ENCODE data around the gene APOE. TPM values are rescaled to one million over a fixed set of nuclear protein-coding genes. Genes with fewer than 3 reads are reported as not detected.
"Not testable (repeated sequence)": the region's sequence is repeated elsewhere in the genome, so short reads cannot be mapped to it uniquely, and the experiment has no call there.

APOE gene
- total RNA-seq = 68.9 TPM

GRCh38 chr19:44905437-44906160 lies at the start of gene APOE:
TSS of gene APOE (plus strand) at chr19:44905796. CDS start at chr19:44906625, 829 bp downstream.
- DNase-seq = no peak

GRCh38 chr19:44856421-44857083 lies 49.0 kb upstream of the APOE start:
- DNase-seq = no peak

DNA sequence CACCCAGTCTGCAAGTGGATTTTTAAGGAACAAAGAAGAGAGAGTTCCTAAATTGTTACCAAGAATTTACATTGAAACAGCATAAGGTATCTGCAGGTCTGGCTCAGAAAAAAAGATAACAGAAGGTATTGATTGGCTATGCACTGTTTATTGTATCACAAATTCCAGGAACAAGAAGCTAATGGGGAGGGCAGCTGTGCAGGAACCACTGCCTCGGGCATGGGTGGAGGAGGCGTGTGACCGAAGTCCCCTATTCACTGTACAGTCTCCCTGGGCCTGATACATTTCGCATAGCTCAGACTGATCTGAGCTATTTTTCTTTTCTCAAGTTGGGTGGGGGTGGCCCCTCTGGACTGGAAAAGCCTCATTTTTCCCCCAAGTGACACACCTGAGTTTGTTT lies 47.8 kb upstream of the APOE start:
- no peak for DNase-seq

DNA sequence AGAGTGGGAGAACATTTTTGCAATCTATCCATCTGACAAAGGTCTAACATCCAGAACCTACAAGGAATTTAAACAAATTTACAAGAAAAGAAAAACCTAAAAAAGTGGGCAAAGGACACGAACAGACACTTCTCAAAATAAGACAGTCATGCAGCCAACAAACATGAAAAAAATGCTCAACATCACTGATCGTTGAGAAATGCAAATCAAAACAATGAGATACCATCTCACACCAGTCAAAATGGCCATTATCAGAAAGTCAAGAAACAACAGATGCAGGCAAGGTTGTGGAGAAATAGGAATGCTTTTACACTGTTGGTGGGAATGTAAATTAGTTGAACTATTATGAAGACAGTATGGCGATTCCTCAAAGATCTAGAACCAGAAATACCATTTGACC lies 44.0 kb upstream of the APOE start:
- DNase-seq = not testable (repeated sequence)

DNA sequence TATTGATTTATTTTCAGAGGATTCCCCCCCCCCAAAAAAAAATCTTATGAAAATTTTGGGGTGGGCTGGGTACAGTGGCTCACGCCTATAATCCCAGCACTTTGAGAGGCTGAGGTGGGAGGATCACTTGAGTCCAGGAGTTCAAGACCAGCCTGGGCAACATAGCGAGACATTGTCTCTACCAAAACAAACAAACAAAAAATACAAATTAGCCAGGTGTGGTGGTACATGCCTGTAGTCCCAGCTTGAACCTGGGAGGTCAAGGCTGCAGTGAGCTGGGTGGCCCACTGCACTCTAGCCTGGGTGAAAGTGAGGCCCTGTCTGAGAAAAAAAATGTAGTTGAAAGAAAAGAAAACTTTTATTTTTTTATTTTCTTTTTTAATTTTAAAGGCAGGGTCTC lies 41.6 kb upstream of the APOE start:
- no peak for DNase-seq

- DNase-seq = no peak
Measured at GRCh38 chr19:44865196-44865767, 40.3 kb upstream of the APOE start.

- no peak for DNase-seq
Measured at GRCh38 chr19:44866664-44867063, 38.9 kb upstream of the APOE start.

GRCh38 chr19:44867578-44867977 lies 38.0 kb upstream of the APOE start:
- DNase-seq = no peak

DNA sequence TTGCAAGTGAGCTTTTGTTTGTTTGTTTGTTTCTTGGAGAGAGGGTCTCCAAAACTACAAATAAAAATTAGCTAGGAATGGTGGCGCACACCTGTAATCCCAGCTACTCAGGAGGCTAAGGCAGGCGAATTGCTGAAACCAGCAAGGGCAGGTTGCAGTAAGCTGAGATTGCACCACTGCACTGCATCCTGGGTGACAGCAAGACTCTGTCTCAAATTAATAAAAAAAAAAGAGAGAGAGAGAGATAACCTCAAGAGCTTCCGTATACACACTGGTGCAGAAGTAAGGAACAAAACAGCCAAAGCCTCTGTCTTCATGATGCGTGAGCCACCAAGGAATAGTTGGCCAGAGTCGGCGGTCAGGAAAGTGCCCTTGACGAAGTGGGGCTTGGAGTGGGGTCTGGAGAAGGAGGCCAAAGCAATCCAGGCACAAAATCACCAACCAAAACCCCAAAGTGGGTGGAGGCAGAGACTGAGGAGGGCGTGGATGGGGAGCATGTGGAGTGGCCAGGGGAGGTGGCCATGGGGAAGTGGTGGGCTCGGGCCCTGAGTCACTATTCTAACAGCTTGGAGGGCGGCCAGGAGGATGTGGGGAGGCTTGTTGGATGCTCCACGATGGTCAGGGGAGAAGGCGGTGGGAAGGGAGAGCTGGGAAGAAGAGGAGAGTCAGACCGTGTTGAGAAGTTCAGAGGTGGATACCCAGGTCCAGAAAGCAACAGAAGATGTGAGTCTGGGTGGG lies 35.7 kb upstream of the APOE start:
- DNase-seq = no peak

- no peak for DNase-seq
Measured at GRCh38 chr19:44871809-44872208, 33.8 kb upstream of the APOE start.

DNA sequence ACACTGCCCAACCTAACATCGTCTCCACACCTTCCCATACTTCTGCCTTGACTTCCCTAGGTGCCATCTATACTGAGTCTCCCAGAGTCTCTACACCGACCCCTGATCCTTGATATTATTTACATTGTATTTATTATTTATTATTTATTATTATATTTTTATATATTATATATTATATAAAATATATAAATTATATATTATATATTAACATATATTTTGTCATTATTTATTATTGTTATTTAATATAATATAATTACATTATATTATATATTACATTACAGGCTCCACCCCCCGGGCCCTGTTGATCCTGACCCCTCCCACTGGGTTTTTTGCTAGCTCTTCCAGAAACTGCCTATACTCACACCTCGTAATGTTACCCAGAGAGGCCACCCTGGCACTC lies 32.9 kb upstream of the APOE start:
- no peak for DNase-seq

DNA sequence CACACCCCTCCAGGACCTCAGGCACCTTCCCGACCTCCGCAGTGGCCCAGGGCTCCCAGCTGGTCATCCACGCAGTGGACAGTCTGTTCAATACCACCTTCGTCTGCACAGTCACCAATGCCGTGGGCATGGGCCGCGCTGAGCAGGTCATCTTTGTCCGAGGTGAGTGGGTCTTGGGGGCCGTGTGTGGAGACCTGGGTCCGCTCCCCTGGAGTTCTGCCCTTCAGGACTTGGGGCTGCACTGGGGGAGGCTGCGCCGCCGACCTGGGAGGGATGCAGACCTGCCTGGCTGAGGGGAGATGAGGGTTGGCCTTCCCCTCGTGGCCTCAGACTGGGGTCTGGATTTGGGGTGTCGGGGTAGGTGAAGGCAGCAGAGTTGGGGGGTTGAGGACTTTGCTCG lies 31.3 kb upstream of the APOE start:
- DNase-seq = no peak

DNA sequence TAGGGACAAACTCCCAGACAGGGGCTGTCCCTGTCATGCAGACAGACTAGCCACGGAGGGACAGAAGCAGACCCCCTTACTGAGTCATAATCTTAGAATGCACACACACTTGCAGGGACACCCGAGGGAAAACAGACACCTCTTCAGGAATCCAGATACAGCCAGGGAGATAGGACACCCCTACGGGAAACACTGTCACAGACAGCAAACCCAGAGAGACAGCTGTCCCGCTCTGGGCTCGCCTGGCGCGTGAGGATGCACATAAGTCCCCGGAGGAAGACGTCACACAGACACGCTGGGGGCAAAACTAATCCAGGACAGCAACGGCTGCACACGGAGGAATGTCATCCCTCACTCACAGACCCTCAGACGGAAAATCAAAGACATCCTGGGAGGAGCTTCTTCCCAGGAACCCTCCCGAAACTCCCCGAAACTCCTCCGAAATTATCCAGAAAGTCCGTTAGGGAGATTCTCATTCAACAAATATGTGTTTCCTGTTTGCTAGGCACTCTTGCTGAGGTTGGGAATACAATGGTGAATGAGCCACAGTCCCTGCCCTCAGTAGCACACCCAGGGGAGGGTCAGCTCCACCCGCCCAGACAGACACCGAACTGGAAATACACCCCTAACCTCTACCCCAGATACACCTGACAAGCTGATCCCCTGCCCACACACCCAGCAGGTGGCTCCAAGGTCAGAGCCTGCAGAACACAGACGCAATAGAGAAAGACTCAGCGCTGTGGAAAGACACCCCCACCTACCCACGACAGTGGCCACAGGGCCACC lies 29.7 kb upstream of the APOE start:
- no peak for DNase-seq

DNA sequence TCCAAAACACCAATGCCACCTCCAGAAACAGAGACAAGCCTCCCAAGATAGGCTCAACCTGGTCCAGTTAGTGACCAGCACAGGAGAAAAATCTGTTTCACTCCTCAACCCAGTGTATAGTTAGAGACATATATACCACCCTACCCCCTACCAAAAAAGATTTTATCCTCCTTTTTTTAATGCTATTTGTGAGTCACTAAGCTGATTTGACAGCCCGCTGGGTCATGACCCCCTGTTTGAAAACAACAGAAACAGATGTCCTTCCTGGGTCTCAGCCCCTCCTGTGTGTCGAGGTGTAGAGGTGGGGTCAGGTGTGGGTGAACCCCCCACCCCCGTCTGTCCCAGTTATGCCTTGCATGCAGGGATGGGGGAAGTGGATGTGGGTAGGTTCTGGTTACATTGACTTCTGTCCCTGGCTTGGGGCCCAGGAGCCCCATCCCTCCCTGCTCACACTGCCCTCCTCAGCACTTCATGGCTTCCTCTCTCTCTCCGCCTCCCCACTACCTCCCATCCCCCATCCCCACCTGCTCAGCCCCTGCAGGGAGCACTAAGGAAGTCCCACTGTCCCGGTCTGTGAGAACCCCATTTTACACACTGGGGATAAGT lies 28.6 kb upstream of the APOE start:
- DNase-seq = no peak

- no peak for DNase-seq
Measured at GRCh38 chr19:44878120-44878865, 27.3 kb upstream of the APOE start.

DNA sequence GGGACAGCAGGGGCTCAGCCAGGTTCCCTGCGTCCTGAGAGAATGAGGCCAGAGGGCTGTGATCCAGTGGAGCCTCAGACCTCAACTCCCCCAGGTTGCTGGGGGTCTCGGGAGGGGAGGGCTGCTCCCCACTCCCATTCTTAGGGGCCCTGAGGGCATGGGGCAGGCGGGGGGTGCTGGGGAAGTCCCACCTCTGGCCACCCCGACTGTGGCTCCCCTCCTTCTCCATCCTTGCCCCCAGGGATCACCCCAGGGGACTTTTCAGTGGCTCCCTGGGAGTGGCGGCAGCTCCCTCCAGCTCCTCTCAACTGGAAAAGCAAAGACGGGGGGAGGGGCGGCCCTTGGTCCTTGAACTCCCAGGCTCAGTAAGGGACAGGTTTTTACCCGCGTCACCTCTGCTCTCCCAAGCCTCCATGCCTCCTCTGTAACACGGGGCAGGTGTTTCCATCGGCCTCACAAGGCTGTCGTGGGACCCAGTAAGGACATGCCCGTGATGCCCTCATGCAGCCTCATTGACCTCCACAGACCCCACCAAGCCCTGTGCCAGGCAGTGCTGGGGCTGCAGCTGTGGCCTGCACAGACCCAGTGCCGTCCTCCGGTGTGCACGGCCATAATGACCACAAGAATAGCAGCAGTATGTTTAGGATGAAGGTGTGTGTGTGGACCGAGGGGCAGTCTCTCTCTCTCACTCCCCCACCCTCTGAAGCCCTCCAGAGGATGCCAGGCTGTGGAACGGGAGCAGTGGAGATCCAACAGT lies 26.1 kb upstream of the APOE start:
- DNase-seq = no peak

- DNase-seq = no peak
Measured at GRCh38 chr19:44882063-44882462, 23.5 kb upstream of the APOE start.

GRCh38 chr19:44882619-44883397 lies 22.8 kb upstream of the APOE start:
- not testable (repeated sequence) for DNase-seq

DNA sequence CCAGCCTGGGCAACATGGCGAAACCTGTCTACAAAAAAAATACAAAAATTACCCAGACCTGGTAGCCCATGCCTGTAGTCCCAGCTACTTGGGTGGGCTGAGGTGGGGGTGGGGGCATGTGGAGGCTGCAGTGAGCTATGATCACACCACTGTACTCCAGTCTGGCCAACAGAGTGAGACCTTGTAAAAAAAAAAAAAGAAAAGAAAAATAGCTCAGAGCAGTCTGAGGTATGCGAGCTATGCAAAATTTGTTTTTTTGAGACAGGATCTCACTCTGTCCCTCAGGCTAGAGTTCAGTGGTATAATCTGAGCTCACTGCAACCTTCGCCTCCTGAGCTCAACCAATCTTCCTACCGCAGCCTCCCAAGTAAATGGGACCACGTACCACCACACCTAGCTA lies 21.7 kb upstream of the APOE start:
- no peak for DNase-seq

GRCh38 chr19:44884566-44884965 lies 21.0 kb upstream of the APOE start:
- DNase-seq = no peak
